Urinary bladder (tissue), 4 donors: ENCODE data around the gene PGBD5. TPM values are rescaled to one million over a fixed set of nuclear protein-coding genes. Genes with fewer than 3 reads are reported as not detected.

Experiments
- DNase-seq: peaks from one replicate; pipeline ENCODE4 v3.0.0-alpha.2; 2015; ENCODE audit errors: extremely low spot score
- H3K27ac ChIP-seq: one replicate; pipeline ENCODE4 v1.5.1; 2013; ENCODE audit warnings: low read depth, mild to moderate bottlenecking, moderate library complexity
- H3K36me3 ChIP-seq: one replicate; pipeline ENCODE4 v1.6.1; 2013; ENCODE audit warnings: mild to moderate bottlenecking, moderate library complexity; ENCODE audit not compliant: insufficient read depth
- H3K4me1 ChIP-seq: one replicate; pipeline ENCODE4 v1.6.1; 2013; ENCODE audit warnings: mild to moderate bottlenecking, moderate library complexity; ENCODE audit not compliant: insufficient read depth
- H3K4me3 ChIP-seq: one replicate; pipeline ENCODE4 v1.5.1; 2013; ENCODE audit warnings: low read depth, low read length
- WGBS: extraction: QIAGEN DNeasy Blood & Tissue Kit; methylation state at CpG from one replicate; pipeline ENCODE4 v1.1.7; 2013; 5-methylcytosine and 5-hydroxymethylcytosine counted together
- polyA plus RNA-seq: library from polyadenylated mRNA; stranded (reverse); fragments of 200-250 nt; gene quantifications from one replicate; pipeline ENCODE4 v1.2.3, GENCODE V29; 2013
- total RNA-seq: library from RNA; depleted of rRNA; stranded (reverse); fragments of >200 nt; gene quantifications from one replicate; pipeline ENCODE4 v1.2.3, GENCODE V29; 2014
- donor health status: healthy with polysubstance abuse.
- donor health status: healthy.

Gene PGBD5
- total and polyA plus RNA-seq, 2 donors = 0.52 to 2.5 TPM

DNA sequence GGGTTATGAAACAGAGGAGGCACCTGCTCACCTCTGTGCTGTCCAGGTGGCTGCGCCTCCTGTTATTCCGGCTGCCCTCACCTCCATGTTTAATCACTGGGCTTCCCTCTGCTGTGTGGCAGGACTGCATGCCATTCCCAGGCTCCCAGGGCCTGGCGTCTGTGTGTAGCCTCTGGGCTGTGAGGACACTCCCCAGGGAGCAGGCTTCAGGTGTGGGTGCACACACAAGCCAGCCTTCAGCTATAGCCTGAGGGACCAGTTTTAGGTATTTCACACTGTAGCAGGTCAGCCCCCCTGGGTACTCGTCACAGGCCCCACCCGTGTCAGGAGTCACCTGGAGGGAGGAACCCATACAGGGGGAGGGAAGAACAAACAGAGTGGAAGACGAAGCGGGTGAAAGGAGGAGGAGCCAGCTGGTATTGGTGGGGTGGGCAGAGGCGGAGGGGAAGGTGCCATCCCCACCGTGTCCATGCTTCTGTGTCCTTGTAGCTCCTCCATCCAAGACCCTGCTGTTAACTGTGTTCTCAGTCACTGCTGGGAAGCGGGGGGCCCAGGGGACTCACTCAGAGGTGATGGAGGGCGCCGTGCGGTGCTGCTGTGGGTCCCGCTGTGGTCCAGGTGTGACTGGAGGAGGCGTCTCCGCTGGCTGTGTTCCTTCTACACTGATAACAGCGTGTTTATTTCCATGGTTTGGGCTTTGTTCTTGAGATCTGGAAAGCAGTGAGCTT lies 158.6 kb downstream of the PGBD5 start:
- H3K36me3 ChIP-seq = no peaks in the 10 kb centered on the region
- no peaks in the 10 kb centered on the region for H3K4me1 ChIP-seq
- DNase-seq = no peak
- no peak overlapping the region for H3K27ac ChIP-seq
- WGBS = 88% methylated on average over 17 of the region's 17 CpGs
- H3K4me3 ChIP-seq = no peak overlapping the region

DNA sequence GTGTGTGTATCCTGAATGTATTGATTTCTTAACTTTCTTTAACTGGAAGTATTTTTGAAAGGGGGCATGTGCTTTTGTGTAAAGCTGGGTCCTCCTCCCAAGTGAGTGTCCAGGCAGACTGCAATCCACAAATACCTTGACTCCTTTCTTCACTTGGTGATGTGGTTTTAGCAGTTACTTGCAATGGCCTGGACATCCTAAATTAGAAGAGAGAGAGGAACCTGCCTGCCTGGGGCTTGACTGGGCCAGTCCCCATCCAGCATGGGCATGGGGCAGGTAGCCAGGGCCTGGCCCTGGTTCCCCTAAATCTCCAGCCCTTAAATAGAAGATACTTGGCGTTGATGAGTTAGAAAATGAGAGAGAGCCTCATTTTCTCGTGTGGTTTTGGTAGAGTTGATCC lies 159.7 kb downstream of the PGBD5 start:
- WGBS = 17% methylated on average over 2 of the region's 2 CpGs
- no peak overlapping the region for H3K4me3 ChIP-seq
- H3K36me3 ChIP-seq = no peaks in the 10 kb centered on the region
- no peak overlapping the region for H3K27ac ChIP-seq
- no peak for DNase-seq
- H3K4me1 ChIP-seq = no peaks in the 10 kb centered on the region

GRCh38 chr1:230265200-230266115 lies 160.7 kb downstream of the PGBD5 start:
- Histone ChIP-seq H3K36me3 (no peaks in the 10 kb centered on the region), H3K4me3 (no peak overlapping the region), H3K4me1 (no peaks in the 10 kb centered on the region), H3K27ac (no peak overlapping the region)
- 95% methylated on average over 17 of the region's 17 CpGs for WGBS
- DNase-seq = no peak

Other genes with a start within 250 kb of the PGBD5 start
- gene COG2, start 216.1 kb upstream of the PGBD5 start, total RNA-seq = 29.1 TPM
- 14.3 TPM for gene COG2, start 216.1 kb upstream of the PGBD5 start, polyA plus RNA-seq